Uterus (tissue), 4 donors: ENCODE measurements around the gene DNAH10. TPM values are rescaled to one million over a fixed set of nuclear protein-coding genes. Genes with fewer than 3 reads are reported as not detected.

ENCODE experiments used
- DNase-seq, 2 donors: peaks; one replicate each; pipeline ENCODE4 v3.0.0-alpha.2; 2019 to 2020
- H3K27ac ChIP-seq, 2 donors: fragments of 200-600 bp; sonication (generic); 1 replicate in 1 of 2; 2 replicates in 1 of 2; pipeline ENCODE4 v1.5.1; 2016 to 2018
- H3K27me3 ChIP-seq, 2 donors: fragments of 200-600 bp; sonication (generic); one replicate each; pipeline ENCODE4 v1.5.1; 2018 to 2019; ENCODE audit warnings: control low read depth in 1 of 2
- H3K36me3 ChIP-seq, 2 donors: fragments of 200-600 bp; sonication (generic); one replicate each; pipeline ENCODE4 v1.5.1; 2019; ENCODE audit warnings: control low read depth in 1 of 2
- H3K4me1 ChIP-seq, 2 donors: fragments of 200-600 bp; sonication (generic); one replicate each; pipeline ENCODE4 v1.5.1; 2018 to 2019; ENCODE audit warnings: control low read depth in 1 of 2
- H3K4me3 ChIP-seq, 2 donors: fragments of 200-600 bp; sonication (generic); 1 replicate in 1 of 2; 2 replicates in 1 of 2; pipeline ENCODE4 v1.5.1; 2018 to 2019; ENCODE audit warnings: mild to moderate bottlenecking in 1 of 2
- H3K9me3 ChIP-seq, 2 donors: fragments of 200-600 bp; sonication (generic); one replicate each; pipeline ENCODE4 v1.5.1; 2019; ENCODE audit warnings: control low read depth in 1 of 2
- CTCF ChIP-seq, 4 experiments: fragments of 200-600 bp in 2 of 4; fragments of 450-650 bp in 2 of 4; sonication (generic) in 2 of 4; IDR thresholded peaks; one replicate each; pipeline ENCODE4 v1.5.1; 2016 to 2019; ENCODE audit warnings: antibody characterized with exemption in 4 of 4, mild to moderate bottlenecking in 2 of 4, moderate library complexity in 1 of 4
- POLR2A ChIP-seq, 2 donors: fragments of 450-650 bp; IDR thresholded peaks; one replicate each; pipeline ENCODE4 v1.6.1; 2016; ENCODE audit warnings: antibody characterized with exemption in 2 of 2, mild to moderate bottlenecking in 1 of 2, moderate library complexity in 1 of 2
- intact Hi-C: fragments of 100-400 bp; cut with DNase I; formaldehyde crosslinking; loops from one replicate; pipeline ENCODE4 v1.15.1; 2023; ENCODE audit warnings: low total_unique reads
- total RNA-seq, 4 donors: library from RNA; depleted of rRNA in 3 of 4; stranded (reverse); fragments of >200 nt in 3 of 4; gene quantifications; one replicate each; pipeline versions ENCODE4 v1.1.0 to v1.2.4, GENCODE V29; 2014 to 2023
- donor health status: DM: yes; HTN: yes; CAD: no.

The DNAH10 gene
- total RNA-seq, 4 donors from 2014 or later = under 0.01 to 3.9 (median 1.1) TPM

GRCh38 chr12:123957196-123957595 is 195.1 kb downstream of the DNAH10 start:
- TF ChIP-seq POLR2A (IDR thresholded peaks at IDR 0.05) (no peak), CTCF (IDR thresholded peaks at IDR 0.05) (no peak)
- no peak overlapping the region for H3K4me3 ChIP-seq
- intact Hi-C loops = no loop called here

GRCh38 chr12:123958462-123958861 is 196.4 kb downstream of the DNAH10 start:
- Histone ChIP-seq H3K4me3 (no peak overlapping the region), H3K4me1 (no peaks in the 10 kb centered on the region), H3K9me3 (no peaks in the 10 kb centered on the region), H3K36me3 (no peaks in the 10 kb centered on the region), H3K27ac (no peak overlapping the region), H3K27me3 (no peaks in the 10 kb centered on the region)
- no peak for TF ChIP-seq CTCF (IDR thresholded peaks at IDR 0.05)
- intact Hi-C loops = no loop called here
- no peak for DNase-seq

More at GRCh38 chr12:123957196-123957595, 195.1 kb downstream of the DNAH10 start:
- Histone ChIP-seq H3K27me3 (no peaks in the 10 kb centered on the region), H3K9me3 (no peaks in the 10 kb centered on the region), H3K27ac (no peak overlapping the region), H3K36me3 (no peaks in the 10 kb centered on the region), H3K4me1 (no peaks in the 10 kb centered on the region)
- no peak for DNase-seq

GRCh38 chr12:123958876-123959275 is 196.8 kb downstream of the DNAH10 start:
- no peak overlapping the region for H3K4me3 ChIP-seq
- no peak overlapping the region for H3K27ac ChIP-seq
- no peak for DNase-seq
- intact Hi-C loops = no loop called here
- no peaks in the 10 kb centered on the region for H3K9me3 ChIP-seq
- H3K4me1 ChIP-seq = no peaks in the 10 kb centered on the region
- TF ChIP-seq POLR2A (IDR thresholded peaks at IDR 0.05) = no peak
- no peak for TF ChIP-seq CTCF (IDR thresholded peaks at IDR 0.05)
- H3K36me3 ChIP-seq = no peaks in the 10 kb centered on the region
- H3K27me3 ChIP-seq = no peaks in the 10 kb centered on the region

DNA sequence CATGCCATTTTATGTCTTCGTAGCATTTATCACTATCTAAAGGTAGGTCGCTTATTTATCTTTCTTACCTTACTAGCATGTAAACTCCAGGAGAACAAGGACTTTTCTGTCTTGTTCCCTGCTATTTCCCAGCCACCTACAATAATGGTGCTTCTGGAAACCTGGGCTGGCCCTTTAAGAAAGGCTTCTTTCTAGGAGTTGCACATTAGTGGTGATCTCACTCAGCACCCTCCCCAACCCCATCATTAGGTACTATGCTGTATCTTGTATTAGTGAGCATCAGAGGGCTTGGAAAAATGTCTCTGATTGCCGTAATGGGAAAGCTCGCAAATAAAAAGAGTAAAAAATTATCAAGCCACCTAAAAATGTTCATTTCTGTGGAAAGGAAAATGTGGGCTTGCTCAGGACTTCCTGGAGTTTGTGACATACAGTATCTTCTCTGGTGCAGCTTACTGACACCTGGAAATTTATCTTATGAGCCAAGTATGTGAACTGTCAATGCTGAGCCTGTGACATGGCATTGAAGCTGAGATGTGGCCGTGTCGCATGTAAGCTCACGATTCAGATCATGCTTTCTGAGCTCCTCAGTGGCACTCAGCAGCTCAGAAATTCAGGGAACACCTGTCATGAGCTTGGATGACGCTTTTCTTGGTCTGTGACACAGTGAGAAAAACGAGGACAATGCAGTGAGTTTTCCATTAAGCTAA is 198.1 kb downstream of the DNAH10 start:
- H3K27ac ChIP-seq = no peak overlapping the region
- H3K27me3 ChIP-seq = no peaks in the 10 kb centered on the region
- H3K36me3 ChIP-seq = no peaks in the 10 kb centered on the region
- no peaks in the 10 kb centered on the region for H3K4me1 ChIP-seq
- intact Hi-C loops = no loop called here
- no peak for DNase-seq
- H3K9me3 ChIP-seq = no peaks in the 10 kb centered on the region
- TF ChIP-seq POLR2A (IDR thresholded peaks at IDR 0.05) (no peak), CTCF (IDR thresholded peaks at IDR 0.05) (no peak)
- no peak overlapping the region for H3K4me3 ChIP-seq

GRCh38 chr12:123960856-123961255 is 198.8 kb downstream of the DNAH10 start:
- intact Hi-C loops = no loop called here
- TF ChIP-seq CTCF (IDR thresholded peaks at IDR 0.05) (no peak), POLR2A (IDR thresholded peaks at IDR 0.05) (no peak)
- no peak for DNase-seq

More at GRCh38 chr12:123960856-123961255, 198.8 kb downstream of the DNAH10 start:
- Histone ChIP-seq H3K36me3 (no peaks in the 10 kb centered on the region), H3K4me1 (no peaks in the 10 kb centered on the region), H3K9me3 (no peaks in the 10 kb centered on the region), H3K27ac (no peak overlapping the region), H3K27me3 (no peaks in the 10 kb centered on the region), H3K4me3 (no peak overlapping the region)
